CD14-positive monocyte (primary cell): ENCODE results near the gene GNB3. TPM values are rescaled to one million over a fixed set of nuclear protein-coding genes. Genes with fewer than 3 reads are reported as not detected.

Source experiments
- DNase-seq, 3 donors: peaks; one replicate each; pipeline ENCODE4 v3.0.0-alpha.2; 2011 to 2022
- H2AFZ ChIP-seq: 2 replicates; pipeline ENCODE4 v1.6.0; 2012; ENCODE audit warnings: mild to moderate bottlenecking, low read depth, low read length, inconsistent platforms; ENCODE audit not compliant: insufficient read depth, poor library complexity, severe bottlenecking
- H3K27ac ChIP-seq, 2 donors: 1 replicate in 1 of 2; 2 replicates in 1 of 2; pipeline ENCODE4 v1.5.1; 2012 to 2013; ENCODE audit warnings: low read length in 2 of 2, control low read depth in 1 of 2, inconsistent platforms in 1 of 2, low read depth in 1 of 2, mild to moderate bottlenecking in 1 of 2
- H3K27me3 ChIP-seq, 2 donors: one replicate each; pipeline versions ENCODE4 v1.6.0 to v1.6.1; 2011 to 2013; ENCODE audit warnings: low read length in 2 of 2; ENCODE audit not compliant: control insufficient read depth in 2 of 2, insufficient read depth in 2 of 2
- H3K36me3 ChIP-seq, 2 donors: replicated peaks in 1 of 2; 1 replicate in 1 of 2; 2 replicates in 1 of 2; pipeline versions ENCODE4 v1.5.1 to v1.6.1; 2012 to 2013; ENCODE audit warnings: low read length in 2 of 2, control low read depth in 1 of 2, inconsistent platforms in 1 of 2, mild to moderate bottlenecking in 1 of 2; ENCODE audit not compliant: insufficient read depth in 2 of 2, control insufficient read depth in 1 of 2
- H3K4me1 ChIP-seq, 2 donors: 1 replicate in 1 of 2; 2 replicates in 1 of 2; pipeline versions ENCODE4 v1.5.1 to v1.6.1; 2012 to 2013; ENCODE audit warnings: low read length in 2 of 2, control low read depth in 1 of 2, inconsistent platforms in 1 of 2, mild to moderate bottlenecking in 1 of 2, moderate library complexity in 1 of 2; ENCODE audit not compliant: insufficient read depth in 2 of 2, control insufficient read depth in 1 of 2
- H3K4me2 ChIP-seq: replicated peaks from 2 replicates; pipeline ENCODE3; 2012; ENCODE audit warnings: low read length, moderate library complexity, mild to moderate bottlenecking; ENCODE audit not compliant: poor library complexity, severe bottlenecking; ENCODE audit errors: extremely low read depth
- H3K4me3 ChIP-seq, 3 experiments: fragments of 200-600 bp in 1 of 3; sonication (generic) in 1 of 3; replicated peaks in 1 of 3; 1 replicate in 2 of 3; 2 replicates in 1 of 3; pipeline ENCODE4 v1.5.1; 2011 to 2013; ENCODE audit warnings: low read length in 3 of 3, mild to moderate bottlenecking in 3 of 3, control low read depth in 2 of 3, low read depth in 2 of 3, inconsistent platforms in 1 of 3, moderate library complexity in 1 of 3
- H3K79me2 ChIP-seq: 2 replicates; pipeline ENCODE4 v1.6.0; 2012; ENCODE audit warnings: mild to moderate bottlenecking, control low read depth, inconsistent platforms, low read length, moderate library complexity; ENCODE audit not compliant: insufficient read depth
- H3K9ac ChIP-seq: 2 replicates; pipeline ENCODE4 v1.6.0; 2017; ENCODE audit warnings: low read length, mild to moderate bottlenecking; ENCODE audit not compliant: insufficient read depth, poor library complexity, severe bottlenecking
- H3K9me3 ChIP-seq, 2 donors: replicated peaks in 1 of 2; 1 replicate in 1 of 2; 2 replicates in 1 of 2; pipeline versions ENCODE4 v1.5.1 to v1.6.1; 2012 to 2013; ENCODE audit warnings: low read length in 2 of 2, control low read depth in 1 of 2; ENCODE audit not compliant: control insufficient read depth in 1 of 2, insufficient read depth in 1 of 2
- H4K20me1 ChIP-seq: 2 replicates; pipeline ENCODE4 v1.6.0; 2012; ENCODE audit warnings: mild to moderate bottlenecking, low read length, control low read depth, moderate library complexity; ENCODE audit not compliant: insufficient read depth
- H3K27ac Mint-ChIP-seq, 7 donors: one replicate each; pipeline ENCODE4 v1.8.0; 2020; ENCODE audit warnings: mild to moderate bottlenecking in 7 of 7, mixed read lengths in 7 of 7, moderate library complexity in 6 of 7, inconsistent platforms in 2 of 7
- H3K27me3 Mint-ChIP-seq, 3 donors: one replicate each; pipeline ENCODE4 v1.8.0; 2021 to 2022; ENCODE audit warnings: low read depth in 3 of 3, mild to moderate bottlenecking in 3 of 3, mixed read lengths in 3 of 3, moderate library complexity in 3 of 3, inconsistent platforms in 1 of 3
- H3K36me3 Mint-ChIP-seq, 2 donors: one replicate each; pipeline ENCODE4 v1.8.0; 2020; ENCODE audit warnings: mixed read lengths in 2 of 2, inconsistent platforms in 1 of 2, mild to moderate bottlenecking in 1 of 2
- H3K4me1 Mint-ChIP-seq: one replicate; pipeline ENCODE4 v1.8.0; 2020; ENCODE audit warnings: mild to moderate bottlenecking, mixed read lengths
- H3K4me3 Mint-ChIP-seq, 2 donors: one replicate each; pipeline ENCODE4 v1.8.0; 2020; ENCODE audit warnings: mild to moderate bottlenecking in 2 of 2, mixed read lengths in 2 of 2, moderate library complexity in 1 of 2
- H3K9me3 Mint-ChIP-seq, 7 donors: one replicate each; pipeline ENCODE4 v1.8.0; 2020 to 2022; ENCODE audit warnings: mixed read lengths in 7 of 7, mild to moderate bottlenecking in 6 of 7, moderate library complexity in 6 of 7, inconsistent platforms in 2 of 7
- CTCF ChIP-seq: fragments of 200-600 bp; IDR thresholded peaks from one replicate; pipeline ENCODE4 v1.8.0; 2022; ENCODE audit warnings: antibody characterized with exemption, mild to moderate bottlenecking
- WGBS: methylation state at CpG from one replicate; pipeline ENCODE4 v1.1.5; 2013; ENCODE audit warnings: missing lambda C conversion rate; ENCODE audit not compliant: insufficient coverage; 5-methylcytosine and 5-hydroxymethylcytosine counted together
- intact Hi-C, 2 donors: fragments of 100-400 bp; cut with micrococcal nuclease; formaldehyde crosslinking; loops; one replicate each; pipeline versions ENCODE4 v1.15.0 to v1.15.1; 2023
- polyA plus RNA-seq, 3 donors: library from polyadenylated mRNA; depleted of rRNA in 1 of 3; unstranded in 2 of 3; stranded (reverse) in 1 of 3; fragments of 300-500 nt in 2 of 3; fragments of >200 nt in 1 of 3; fragmentation: Illumina TruSeq in 2 of 3; gene quantifications; 1 replicate in 2 of 3; 2 replicates in 1 of 3; pipeline ENCODE4 v1.2.3, GENCODE V29; 2012 to 2021

The GNB3 gene
- polyA plus RNA-seq, 3 donors: 0.31 TPM; not detected in 2

GRCh38 chr12:6829536-6830220 lies 11.0 kb upstream of the GNB3 start:
- TF ChIP-seq CTCF: no peak
- intact Hi-C loops: loop anchor here (5.0 kb wide), 3 partner anchors 37 to 207 kb away; no protein-coding TSS in a partner anchor
- peaks cover 24% of the 10 kb centered on the region for H3K4me1 Mint-ChIP-seq
- Histone ChIP-seq H3K79me2 (no peaks in the 10 kb centered on the region), H3K36me3 (no peaks in the 10 kb centered on the region), H3K27ac (no peak overlapping the region), H3K9me3 (peaks cover 0 to 6% of the 10 kb centered on the region in 2 donors), H4K20me1 (peaks cover 24% of the 10 kb centered on the region), H3K27me3 (peaks cover 12 to 49% of the 10 kb centered on the region in 2 donors), H2AFZ (no peak overlapping the region), H3K4me1 (peaks cover 15 to 30% of the 10 kb centered on the region in 2 donors), H3K4me2 (peak overlapping the region; percentile 98), H3K9ac (peak overlapping the region; percentile 53), H3K4me3 (peak overlapping the region in 1 of 3 experiments; percentile 82)
- 77% methylated on average over 14 of the region's 19 CpGs for WGBS
- DNase-seq: no peak
- H3K36me3 Mint-ChIP-seq: peaks cover 10 to 21% of the 10 kb centered on the region in 2 donors
- H3K4me3 Mint-ChIP-seq: peak overlapping the region; percentile 84 to 95
- H3K9me3 Mint-ChIP-seq: peaks cover 0 to 12% (median 8%) of the 10 kb centered on the region in 7 donors
- H3K27me3 Mint-ChIP-seq: peaks cover 48 to 64% (median 54%) of the 10 kb centered on the region in 3 donors
- H3K27ac Mint-ChIP-seq: no peak overlapping the region

- Mint-ChIP-seq H3K4me1 (peaks cover 20% of the 10 kb centered on the region), H3K9me3 (peaks cover 0 to 12% (median 8%) of the 10 kb centered on the region in 7 donors), H3K27ac (peak overlapping the region in 1 of 7 donors; percentile 46), H3K27me3 (peaks cover 46 to 57% (median 52%) of the 10 kb centered on the region in 3 donors), H3K4me3 (peak overlapping the region in 1 of 2 donors; percentile 95), H3K36me3 (peaks cover 6 to 15% of the 10 kb centered on the region in 2 donors)
- Histone ChIP-seq H3K36me3 (no peaks in the 10 kb centered on the region), H3K27me3 (peaks cover 12 to 49% of the 10 kb centered on the region in 2 donors), H3K4me1 (peaks cover 15 to 27% of the 10 kb centered on the region in 2 donors), H3K4me2 (no peak overlapping the region), H3K9ac (no peak overlapping the region), H3K27ac (no peak overlapping the region), H3K4me3 (no peak overlapping the region), H3K79me2 (no peaks in the 10 kb centered on the region), H2AFZ (no peak overlapping the region), H3K9me3 (peaks cover 0 to 6% of the 10 kb centered on the region in 2 donors), H4K20me1 (peaks cover 22% of the 10 kb centered on the region)
- intact Hi-C loops: no loop called here
- no peak for TF ChIP-seq CTCF
- DNase-seq: no peak
- WGBS: 80% methylated on average over 2 of the region's 11 CpGs
Observed at GRCh38 chr12:6830286-6830890, 10.3 kb upstream of the GNB3 start.
